ENCODE data around the gene SCO1.
"Not testable (repeated sequence)": the region's sequence is repeated elsewhere in the genome, so short reads cannot be mapped to it uniquely, and the experiment has no call there.

The SCO1 gene

DNA sequence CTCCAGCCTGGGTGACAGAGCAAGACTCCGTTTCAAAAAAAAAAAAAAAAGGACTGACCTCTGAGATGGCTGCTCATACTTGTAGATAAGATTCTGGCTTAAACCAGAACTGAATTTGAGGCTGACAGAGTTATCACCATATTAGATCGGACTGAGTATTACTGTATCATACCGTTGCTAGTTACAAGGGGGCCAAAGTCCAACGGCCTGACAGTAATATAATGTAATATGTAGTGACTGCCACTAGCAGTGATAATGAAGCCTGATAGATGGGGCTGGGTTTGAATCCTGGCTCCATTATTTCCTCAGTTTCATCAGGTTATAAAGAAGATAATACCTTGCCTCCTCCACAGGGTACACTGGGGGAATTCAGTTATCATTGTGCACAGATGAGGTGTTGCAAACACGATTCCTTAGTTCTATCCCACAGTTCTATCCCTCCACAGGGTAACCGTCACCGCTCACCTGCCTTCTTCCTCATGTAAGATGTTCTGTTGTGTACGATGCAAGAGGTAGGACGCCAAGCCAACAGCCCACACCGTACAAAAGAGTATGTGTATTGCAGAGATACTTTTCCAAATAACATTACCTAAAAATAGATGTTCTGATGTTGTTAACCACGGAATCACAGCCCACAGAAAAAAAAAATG lies 27.3 kb upstream of the SCO1 start:
- no peak for DNase-seq

DNA sequence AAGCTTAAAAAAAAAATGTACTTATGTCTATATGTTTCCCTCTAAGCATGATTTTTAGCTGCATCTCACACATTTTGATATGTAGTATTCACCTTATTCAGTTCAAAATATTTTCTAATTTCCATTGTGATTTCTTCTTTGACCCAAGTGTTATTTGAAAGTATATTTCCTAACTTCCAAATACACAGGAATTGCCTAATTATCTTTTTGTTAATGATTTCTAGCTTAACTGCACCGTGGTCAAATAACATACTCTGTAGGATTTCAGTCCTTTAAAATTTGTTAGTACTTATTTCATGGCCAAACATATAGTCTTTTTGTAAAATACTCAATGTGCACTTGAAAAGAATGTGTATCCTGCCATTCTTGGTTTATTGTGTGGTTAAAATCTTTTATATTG lies 21.2 kb upstream of the SCO1 start:
- DNase-seq: no peak

GRCh38 chr17:10716218-10716617 lies 18.9 kb upstream of the SCO1 start:
- no peak for DNase-seq

DNA sequence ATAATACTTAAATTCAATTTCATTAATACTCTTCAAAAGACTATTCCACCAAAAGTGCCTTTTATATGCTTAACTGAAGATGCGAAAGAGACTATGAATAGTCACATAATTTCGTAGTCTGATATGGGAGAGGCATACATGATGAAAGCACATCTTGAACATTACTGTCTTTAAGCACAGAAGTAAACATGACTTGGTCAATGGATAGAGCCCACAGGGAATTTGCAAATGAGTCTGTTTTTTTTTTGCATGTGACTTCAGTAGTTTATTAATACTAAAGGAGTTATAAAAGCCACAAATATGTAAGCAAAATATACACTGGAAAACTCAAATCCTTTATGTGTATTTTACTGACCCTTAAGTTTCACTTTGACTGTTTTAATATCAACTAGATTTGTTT lies 16.0 kb upstream of the SCO1 start:
- DNase-seq: no peak

DNA sequence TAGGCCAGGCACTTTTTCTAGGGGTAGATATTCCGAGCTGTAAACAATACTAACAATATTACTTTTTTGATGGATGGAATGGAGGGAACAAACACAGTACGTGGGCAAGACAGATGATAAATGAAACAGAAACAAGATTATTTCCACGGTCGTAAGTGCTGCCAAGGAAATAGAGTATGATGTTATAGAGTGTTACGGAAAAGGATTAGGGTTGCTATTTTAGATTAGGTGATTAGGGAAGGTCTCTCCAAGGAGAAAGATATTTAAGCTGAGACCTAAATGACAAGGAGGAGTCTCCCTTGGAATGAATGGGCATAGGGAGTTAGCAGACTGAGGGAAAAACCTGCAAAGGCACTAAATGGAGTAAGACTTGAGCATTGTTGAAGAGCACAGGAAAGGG lies 8.4 kb upstream of the SCO1 start:
- DNase-seq: no peak

GRCh38 chr17:10702574-10702973 lies 5.2 kb upstream of the SCO1 start:
- no peak for DNase-seq

- peak; percentile 12 for DNase-seq
Measured at GRCh38 chr17:10699856-10700255, 2.5 kb upstream of the SCO1 start.

- no peak for DNase-seq
Measured at GRCh38 chr17:10698096-10698818, 924 bp upstream of the SCO1 start.

DNA sequence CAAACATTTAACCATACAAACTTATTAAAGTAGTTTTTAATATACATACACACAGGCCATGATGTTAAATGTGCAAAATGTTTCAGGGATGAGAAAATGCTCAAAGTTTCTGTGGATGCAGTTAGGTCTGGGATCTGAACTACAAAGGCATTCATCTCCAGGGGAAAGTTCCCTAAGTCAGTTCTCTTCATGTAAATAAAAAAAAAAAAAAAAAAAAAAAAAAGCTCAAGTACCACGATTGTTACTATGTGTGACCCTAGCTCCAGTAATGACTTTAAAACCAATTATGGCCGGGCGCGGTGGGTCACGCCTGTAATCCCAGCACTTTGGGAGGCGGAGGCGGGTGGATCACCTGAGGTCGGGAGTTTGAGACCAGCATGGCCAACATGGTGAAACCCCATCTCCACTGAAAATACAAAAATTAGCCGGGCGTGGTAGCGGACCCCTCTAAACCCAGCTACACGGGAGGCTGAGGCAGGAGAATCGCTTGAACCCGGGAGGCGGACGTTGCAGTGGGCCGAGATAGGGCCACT lies 1.4 kb downstream of the SCO1 start:
- DNase-seq: not testable (repeated sequence)

GRCh38 chr17:10687499-10687898 lies 9.8 kb downstream of the SCO1 start:
- DNase-seq: no peak

- no peak for DNase-seq
Measured at GRCh38 chr17:10683853-10684252, 13.5 kb downstream of the SCO1 start.

DNA sequence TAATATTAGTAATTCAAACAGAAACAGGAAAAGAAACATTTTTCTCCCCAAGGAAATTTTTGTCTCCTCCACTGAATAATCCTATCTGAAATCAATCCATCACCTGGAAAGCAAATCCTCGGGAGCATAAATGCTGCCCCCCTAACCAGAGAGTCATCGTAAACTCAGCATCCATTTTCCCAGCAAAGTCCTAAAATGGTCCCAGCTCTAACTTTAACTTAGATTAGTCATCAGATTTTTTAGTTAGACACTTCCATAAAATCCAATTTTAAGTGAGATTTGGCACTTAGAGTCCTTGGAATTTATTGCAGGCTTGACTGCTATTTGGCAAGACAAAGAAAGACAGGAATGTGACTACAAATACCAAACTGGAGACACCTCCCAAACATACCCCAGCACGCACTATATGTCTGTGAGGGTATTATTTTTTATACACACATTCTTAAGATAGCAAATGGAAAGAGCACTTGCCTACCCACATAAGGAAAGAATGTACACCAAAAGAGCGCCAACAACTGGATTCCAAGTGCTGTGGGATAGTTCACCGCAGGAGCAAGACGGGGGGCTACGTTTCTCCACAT lies 15.4 kb downstream of the SCO1 start:
- DNase-seq: no peak

DNA sequence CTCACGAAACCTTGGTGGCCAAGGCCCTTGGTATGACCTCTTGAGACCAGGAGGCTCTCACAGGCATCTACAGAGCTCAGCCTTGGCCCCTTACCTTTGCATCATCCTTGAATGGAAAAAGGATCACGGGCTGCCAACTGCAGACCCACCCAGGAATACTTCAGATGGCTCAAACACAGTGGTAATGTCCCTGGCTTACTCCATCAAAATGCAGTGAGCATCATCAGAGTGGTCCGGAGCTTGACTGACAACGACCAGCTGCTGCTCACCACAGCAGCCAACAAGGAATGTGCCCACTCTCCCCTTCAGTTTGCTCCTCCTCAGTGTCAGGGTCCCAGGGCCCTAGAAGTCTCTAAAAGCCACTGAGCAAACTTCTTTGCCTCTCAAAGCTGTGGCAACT lies 22.6 kb downstream of the SCO1 start:
- no peak for DNase-seq

DNA sequence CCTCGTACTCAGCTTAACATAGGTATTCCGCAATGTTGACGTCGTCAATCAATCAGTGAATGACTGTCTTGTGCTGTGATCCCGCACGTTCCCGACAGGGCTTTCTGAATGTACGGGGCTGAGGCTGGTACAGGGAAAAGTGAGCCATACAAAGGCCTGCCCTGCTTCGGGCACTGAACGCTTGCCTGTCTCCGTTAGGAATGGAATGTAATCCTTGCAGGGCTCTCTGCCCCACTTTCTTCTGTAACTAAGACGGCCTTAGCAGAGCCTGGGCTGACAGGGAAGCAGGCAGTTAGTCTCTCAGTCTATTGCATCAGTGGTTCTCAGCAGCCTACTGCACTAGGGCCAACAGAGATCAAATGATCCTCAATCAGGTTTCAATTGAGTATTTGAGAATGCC lies 24.0 kb downstream of the SCO1 start:
- no peak for DNase-seq

- DNase-seq: no peak
Measured at GRCh38 chr17:10668775-10669174, 28.6 kb downstream of the SCO1 start.

DNA sequence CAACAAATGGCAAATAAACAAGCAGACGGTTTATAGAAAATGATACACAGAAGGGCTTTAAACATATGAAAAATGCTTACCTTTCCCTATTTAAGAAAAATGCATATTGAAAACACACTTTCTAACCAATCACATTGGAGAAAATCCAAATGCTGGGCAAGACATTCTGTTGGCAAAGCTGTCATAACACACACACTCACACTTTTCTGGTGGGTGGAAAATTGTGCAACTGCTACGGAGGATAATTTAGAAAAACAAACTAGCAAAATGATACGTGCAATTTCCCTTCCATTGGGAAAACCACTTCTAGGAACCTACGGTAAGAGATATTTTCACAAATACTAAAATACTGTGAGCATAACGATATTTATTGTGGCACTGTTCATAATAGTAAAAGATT lies 30.4 kb downstream of the SCO1 start:
- DNase-seq: no peak

DNA sequence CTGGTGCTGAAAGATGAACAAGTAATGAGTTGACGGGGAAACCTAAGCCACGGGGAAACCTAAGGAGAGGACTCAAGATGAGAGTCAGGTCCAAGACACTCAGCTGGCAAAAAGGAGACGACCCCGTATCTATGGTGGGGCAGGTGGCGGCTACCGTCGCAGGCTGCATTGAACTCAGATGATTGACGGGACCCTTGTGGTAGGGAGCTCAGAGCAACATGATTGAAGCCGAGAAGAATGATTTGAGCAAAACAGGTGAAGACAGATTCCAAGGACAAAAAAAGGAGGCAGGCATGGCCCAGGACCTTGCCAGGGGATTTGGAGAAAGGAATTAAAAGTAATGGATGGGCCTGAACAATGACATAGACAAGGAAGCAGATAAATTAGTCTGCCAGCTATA lies 32.8 kb downstream of the SCO1 start:
- DNase-seq: no peak

DNA sequence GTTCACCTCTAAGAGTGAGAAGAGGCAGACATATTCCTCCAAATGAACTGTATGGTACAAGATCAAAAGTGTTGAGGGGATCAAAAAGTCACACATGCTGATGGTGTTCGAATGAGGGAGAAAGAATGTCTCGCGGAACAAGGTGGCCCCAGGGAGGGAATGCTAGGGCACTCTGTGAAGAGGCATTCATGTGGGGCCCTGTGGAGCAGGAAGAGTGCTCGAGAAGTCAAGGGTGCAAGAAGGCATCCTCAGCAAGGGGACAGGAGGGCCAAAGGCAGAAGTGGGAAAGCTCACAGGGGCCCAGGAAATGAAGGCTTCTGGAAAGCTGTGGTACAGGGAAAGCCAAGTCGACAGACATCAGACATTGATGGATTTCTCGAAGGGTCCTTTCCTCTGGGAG lies 34.1 kb downstream of the SCO1 start:
- DNase-seq: no peak

DNA sequence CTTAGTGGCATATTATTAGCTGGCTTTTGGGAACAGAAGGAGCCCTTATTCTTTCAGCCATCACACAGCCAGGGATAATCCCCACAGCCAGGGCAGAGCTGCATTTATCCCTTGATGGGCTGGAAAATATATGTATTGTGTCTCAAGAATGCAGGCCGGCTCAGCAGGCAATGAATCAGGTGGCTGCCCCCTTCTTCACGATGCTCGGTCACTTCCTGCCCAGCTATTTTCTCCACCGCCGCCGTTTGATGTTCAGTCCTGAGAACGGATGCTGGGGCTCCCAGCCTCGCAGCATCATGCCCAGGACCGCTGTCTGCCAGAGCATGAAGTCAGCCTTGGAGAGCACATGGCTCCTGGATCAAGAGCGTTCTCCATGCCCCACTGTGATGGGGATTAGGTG lies 35.9 kb downstream of the SCO1 start:
- DNase-seq: no peak

- no peak for DNase-seq
Measured at GRCh38 chr17:10657879-10658278, 39.5 kb downstream of the SCO1 start.

DNA sequence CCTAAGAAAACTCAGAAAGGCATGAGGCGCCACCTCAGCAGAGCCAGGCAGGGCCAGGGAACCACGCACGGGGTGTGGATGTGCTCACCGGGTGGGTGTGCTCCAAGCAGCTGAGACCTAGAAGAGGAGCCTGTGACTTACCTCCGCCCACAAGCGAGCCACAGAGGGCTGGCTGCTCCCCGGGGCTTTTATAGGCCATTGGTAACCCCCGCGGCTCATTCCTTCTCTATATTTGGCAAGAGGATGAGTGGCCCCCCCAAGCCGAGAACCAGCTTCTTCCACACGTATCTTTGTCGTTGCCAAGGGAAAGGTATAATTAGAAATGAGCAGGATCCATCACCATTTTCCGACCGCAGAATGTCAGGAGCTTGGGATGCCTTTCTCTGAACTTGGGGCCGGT lies 40.2 kb downstream of the SCO1 start, which contains the start of gene MYH3:
Gene MYH3 (minus strand): TSS at position 162 of the 400 bp plus-strand sequence. CDS start 2,245 bp downstream, outside the sequence.
- no peak for DNase-seq

GRCh38 chr17:10653987-10654386 lies 43.3 kb downstream of the SCO1 start:
- no peak for DNase-seq

- DNase-seq: no peak
Measured at GRCh38 chr17:10652984-10653659, 44.2 kb downstream of the SCO1 start.

DNA sequence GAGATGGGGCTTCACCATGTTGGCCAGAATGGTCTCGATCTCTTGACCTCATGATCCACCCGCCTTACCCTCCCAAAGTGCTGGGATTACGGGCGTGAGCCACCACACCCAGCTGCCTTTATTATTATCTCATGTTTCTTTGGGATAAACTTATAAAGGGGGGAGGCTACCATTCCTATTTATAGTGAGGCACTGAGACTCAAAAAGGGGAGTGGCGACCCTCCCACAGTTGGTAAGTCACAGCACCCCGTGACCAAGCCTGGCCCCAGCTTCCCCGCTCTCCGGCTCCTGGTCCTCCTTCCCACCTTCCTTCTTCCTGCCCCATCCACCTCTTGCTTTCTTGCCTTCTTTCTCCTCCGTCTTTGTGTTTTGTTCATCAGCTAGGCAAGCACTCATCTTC lies 45.4 kb downstream of the SCO1 start:
- DNase-seq: no peak

All from activated CD4-positive, alpha-beta T cell treated with anti-CD3 and anti-CD28 coated beads, Interleukin-2, amount 50 U/mL, for 1 hour (primary cell).